Central memory CD8-positive, alpha-beta T cell (primary cell): ENCODE results near the gene CTNND1.
"Not testable (repeated sequence)": the region's sequence is repeated elsewhere in the genome, so short reads cannot be mapped to it uniquely, and the experiment has no call there.

ENCODE experiments used
- ATAC-seq: fragments of 150-1000 bp; cut with Tn5 transposase; replicated peaks from 2 replicates; pipeline ENCODE4 v1.10.0; 2022; ENCODE audit warnings: mild to moderate bottlenecking, moderate FRiP score, moderate number of reproducible peaks; ENCODE audit not compliant: poor library complexity, severe bottlenecking; ENCODE audit errors: extremely low read depth
- DNase-seq, 2 donors: peaks; one replicate each; pipeline ENCODE4 v3.0.0; 2021; ENCODE audit warnings: low spot score in 2 of 2
- H3K27ac Mint-ChIP-seq: one replicate; pipeline ENCODE4 v1.8.0; 2022; ENCODE audit warnings: low read depth, mild to moderate bottlenecking, moderate library complexity, mixed read lengths
- H3K27me3 Mint-ChIP-seq: one replicate; pipeline ENCODE4 v1.8.0; 2022; ENCODE audit warnings: mixed read lengths
- H3K36me3 Mint-ChIP-seq: one replicate; pipeline ENCODE4 v1.8.0; 2022; ENCODE audit warnings: mild to moderate bottlenecking, moderate library complexity, mixed read lengths; ENCODE audit not compliant: insufficient read depth
- H3K4me1 Mint-ChIP-seq: one replicate; pipeline ENCODE4 v1.8.0; 2022; ENCODE audit warnings: mixed read lengths
- H3K4me3 Mint-ChIP-seq: one replicate; pipeline ENCODE4 v1.8.0; 2022; ENCODE audit warnings: mild to moderate bottlenecking, moderate library complexity, mixed read lengths
- H3K9me3 Mint-ChIP-seq: one replicate; pipeline ENCODE4 v1.8.0; 2022; ENCODE audit warnings: mixed read lengths

The CTNND1 gene

GRCh38 chr11:57804466-57804865 lies 42.9 kb downstream of the CTNND1 start:
- H3K4me1 Mint-ChIP-seq = peaks cover 9% of the 10 kb centered on the region
- H3K9me3 Mint-ChIP-seq = no peaks in the 10 kb centered on the region
- H3K36me3 Mint-ChIP-seq = peaks cover 17% of the 10 kb centered on the region
- H3K4me3 Mint-ChIP-seq = no peak overlapping the region
- ATAC-seq = no peak
- no peak for DNase-seq
- no peaks in the 10 kb centered on the region for H3K27me3 Mint-ChIP-seq
- no peak overlapping the region for H3K27ac Mint-ChIP-seq

- no peaks in the 10 kb centered on the region for H3K9me3 Mint-ChIP-seq
- peaks cover 21% of the 10 kb centered on the region for H3K36me3 Mint-ChIP-seq
- H3K4me1 Mint-ChIP-seq = peaks cover 4% of the 10 kb centered on the region
- DNase-seq = no peak
- ATAC-seq = no peak
- H3K27me3 Mint-ChIP-seq = no peaks in the 10 kb centered on the region
- H3K27ac Mint-ChIP-seq = no peak overlapping the region
- no peak overlapping the region for H3K4me3 Mint-ChIP-seq
Observed at GRCh38 chr11:57805780-57806179, 44.2 kb downstream of the CTNND1 start.

- Mint-ChIP-seq H3K36me3 (peaks cover 25% of the 10 kb centered on the region), H3K4me3 (no peak overlapping the region), H3K27me3 (no peaks in the 10 kb centered on the region), H3K27ac (no peak overlapping the region), H3K4me1 (no peaks in the 10 kb centered on the region), H3K9me3 (no peaks in the 10 kb centered on the region)
- no peak for DNase-seq
- ATAC-seq = no peak
Observed at GRCh38 chr11:57812634-57813033, 51.0 kb downstream of the CTNND1 start.

- ATAC-seq (no peak), DNase-seq (no peak)
- Mint-ChIP-seq H3K4me1 (no peaks in the 10 kb centered on the region), H3K36me3 (peaks cover 16% of the 10 kb centered on the region), H3K9me3 (no peaks in the 10 kb centered on the region), H3K27ac (no peak overlapping the region), H3K4me3 (no peak overlapping the region), H3K27me3 (no peaks in the 10 kb centered on the region)
Observed at GRCh38 chr11:57815476-57815875, 53.9 kb downstream of the CTNND1 start.

DNA sequence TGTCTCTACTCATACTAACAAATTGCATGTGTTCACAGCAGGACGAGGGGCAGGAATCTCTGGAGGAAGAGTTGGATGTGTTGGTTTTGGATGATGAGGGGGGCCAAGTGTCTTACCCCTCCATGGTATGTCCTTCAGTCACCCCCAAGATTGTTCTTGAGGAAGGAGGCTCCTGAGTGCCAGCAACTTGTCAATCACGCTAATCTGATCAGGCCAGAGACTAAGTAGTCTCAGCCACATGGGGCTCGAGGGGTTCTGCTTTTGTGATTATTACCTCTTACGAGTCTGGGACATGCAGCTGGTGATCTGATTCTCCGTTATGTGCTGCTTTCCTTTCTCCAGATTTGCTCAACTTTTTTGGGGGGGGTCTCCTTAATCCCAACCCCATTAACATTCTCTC lies 54.3 kb downstream of the CTNND1 start:
- Mint-ChIP-seq H3K9me3 (no peaks in the 10 kb centered on the region), H3K4me3 (no peak overlapping the region), H3K27me3 (no peaks in the 10 kb centered on the region), H3K36me3 (peaks cover 13% of the 10 kb centered on the region), H3K27ac (no peak overlapping the region), H3K4me1 (no peaks in the 10 kb centered on the region)
- DNase-seq = no peak
- no peak for ATAC-seq

- peaks cover 9% of the 10 kb centered on the region for H3K36me3 Mint-ChIP-seq
- no peak overlapping the region for H3K27ac Mint-ChIP-seq
- H3K9me3 Mint-ChIP-seq = no peaks in the 10 kb centered on the region
- H3K4me3 Mint-ChIP-seq = no peak overlapping the region
- no peaks in the 10 kb centered on the region for H3K4me1 Mint-ChIP-seq
- ATAC-seq (no peak), DNase-seq (no peak)
- no peaks in the 10 kb centered on the region for H3K27me3 Mint-ChIP-seq
Observed at GRCh38 chr11:57818812-57819211, 57.2 kb downstream of the CTNND1 start.

GRCh38 chr11:57819252-57819979 lies 57.8 kb downstream of the CTNND1 start:
- no peaks in the 10 kb centered on the region for H3K9me3 Mint-ChIP-seq
- H3K4me3 Mint-ChIP-seq = no peak overlapping the region
- H3K27me3 Mint-ChIP-seq = no peaks in the 10 kb centered on the region
- H3K4me1 Mint-ChIP-seq = no peaks in the 10 kb centered on the region
- no peak overlapping the region for H3K27ac Mint-ChIP-seq
- no peak for DNase-seq
- H3K36me3 Mint-ChIP-seq = peaks cover 9% of the 10 kb centered on the region
- ATAC-seq = no peak

DNA sequence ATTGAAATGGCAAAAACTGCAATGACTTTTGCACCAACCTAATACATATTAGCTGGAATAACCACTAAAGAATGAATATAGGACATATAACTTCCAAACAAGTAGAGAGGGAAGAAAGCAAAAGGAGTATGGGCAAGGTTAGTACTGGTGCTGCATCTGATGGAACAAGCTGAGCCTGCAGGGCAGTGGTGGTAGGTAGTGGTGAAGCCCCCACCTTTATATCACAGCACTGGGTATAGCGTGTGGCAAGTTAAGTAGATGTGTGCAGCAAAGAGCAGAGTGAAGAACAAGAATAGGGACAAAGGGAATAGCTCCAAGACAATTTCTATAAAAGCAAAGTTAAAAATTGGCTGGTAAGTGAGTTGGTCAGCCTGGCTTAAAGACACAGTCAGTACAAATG lies 62.3 kb downstream of the CTNND1 start:
- no peak for ATAC-seq
- Mint-ChIP-seq H3K27me3 (peaks cover 18% of the 10 kb centered on the region), H3K9me3 (no peaks in the 10 kb centered on the region), H3K4me1 (no peaks in the 10 kb centered on the region), H3K4me3 (no peak overlapping the region), H3K27ac (no peak overlapping the region), H3K36me3 (no peaks in the 10 kb centered on the region)
- DNase-seq = no peak

DNA sequence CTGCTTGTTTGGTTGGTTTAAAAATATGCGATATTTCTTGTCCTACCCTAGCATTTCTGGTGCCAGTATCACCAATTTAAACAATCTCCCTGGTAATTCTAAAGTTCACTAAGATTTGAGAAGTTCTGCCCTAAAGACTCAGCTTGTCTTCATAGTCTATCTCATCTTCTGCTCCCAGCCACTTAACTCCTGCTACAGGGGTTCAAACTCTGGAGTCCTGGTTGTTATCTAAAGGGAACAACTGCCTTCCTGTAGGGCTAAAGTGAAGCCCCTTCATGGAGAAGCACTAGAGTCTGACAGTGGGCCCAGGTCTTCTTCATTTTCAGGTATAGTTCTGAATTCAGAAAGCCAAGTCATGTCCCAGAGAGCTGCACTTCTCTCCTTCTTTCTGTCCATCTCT lies 73.2 kb downstream of the CTNND1 start:
- Mint-ChIP-seq H3K9me3 (no peaks in the 10 kb centered on the region), H3K27me3 (peaks cover 61% of the 10 kb centered on the region), H3K4me1 (no peaks in the 10 kb centered on the region), H3K27ac (no peak overlapping the region), H3K4me3 (no peak overlapping the region), H3K36me3 (no peaks in the 10 kb centered on the region)
- ATAC-seq (no peak), DNase-seq (no peak)

- H3K36me3 Mint-ChIP-seq, H3K4me3 Mint-ChIP-seq, ATAC-seq, H3K9me3 Mint-ChIP-seq, H3K27ac Mint-ChIP-seq, H3K4me1 Mint-ChIP-seq, DNase-seq: not testable (repeated sequence)
- H3K27me3 Mint-ChIP-seq = peaks cover 33% of the 10 kb centered on the region
Observed at GRCh38 chr11:57838609-57839008, 77.0 kb downstream of the CTNND1 start.

GRCh38 chr11:57842873-57843272 lies 81.3 kb downstream of the CTNND1 start:
- no peak for DNase-seq
- Mint-ChIP-seq H3K36me3 (no peaks in the 10 kb centered on the region), H3K9me3 (no peaks in the 10 kb centered on the region), H3K4me3 (no peak overlapping the region), H3K4me1 (no peaks in the 10 kb centered on the region), H3K27ac (no peak overlapping the region), H3K27me3 (no peaks in the 10 kb centered on the region)
- no peak for ATAC-seq

DNA sequence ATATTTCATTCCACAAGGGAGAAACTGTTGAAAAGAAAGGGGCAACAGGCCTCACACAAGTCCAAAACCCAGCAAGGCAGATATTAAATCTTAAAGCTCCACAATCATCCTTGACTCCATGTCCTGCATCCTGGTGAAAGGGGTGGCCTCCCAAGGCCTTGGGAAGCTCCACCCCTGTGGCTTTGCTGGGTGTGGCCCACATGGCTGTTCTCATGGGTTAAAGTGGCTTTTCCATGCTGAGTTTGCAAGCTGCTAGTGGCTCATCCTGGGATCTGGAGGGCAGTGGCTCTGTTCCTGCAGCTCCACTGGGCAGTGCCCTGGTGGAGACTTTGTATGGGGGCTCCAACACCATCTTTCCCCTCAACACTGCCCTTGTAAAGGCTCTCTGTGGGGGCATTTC lies 106.4 kb downstream of the CTNND1 start:
- no peak for DNase-seq
- H3K4me3 Mint-ChIP-seq = no peak overlapping the region
- H3K9me3 Mint-ChIP-seq = no peaks in the 10 kb centered on the region
- no peaks in the 10 kb centered on the region for H3K4me1 Mint-ChIP-seq
- H3K27me3 Mint-ChIP-seq = peaks cover 17% of the 10 kb centered on the region
- ATAC-seq = no peak
- H3K36me3 Mint-ChIP-seq = no peaks in the 10 kb centered on the region
- H3K27ac Mint-ChIP-seq = no peak overlapping the region

DNA sequence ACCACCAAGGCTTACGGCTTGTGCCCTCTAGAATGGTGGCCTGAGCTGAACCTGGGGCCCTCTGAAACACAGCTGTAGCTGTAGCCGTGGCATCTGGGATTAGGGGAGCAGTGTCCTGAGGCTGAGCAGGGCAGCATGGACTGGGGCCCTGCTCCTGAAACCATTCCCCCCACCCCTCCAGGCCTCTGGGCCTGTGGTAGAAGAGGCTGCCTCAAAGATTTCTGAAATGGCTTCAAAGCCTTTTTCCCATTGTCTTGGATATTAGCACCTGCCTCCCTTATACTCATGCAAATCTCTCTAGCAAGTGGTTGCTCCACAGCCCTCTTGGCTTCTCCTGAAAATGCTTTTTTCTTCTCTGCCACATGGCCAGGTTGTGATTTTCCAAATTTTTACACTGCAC lies 106.9 kb downstream of the CTNND1 start:
- Mint-ChIP-seq H3K4me3 (no peak overlapping the region), H3K27ac (no peak overlapping the region)
- no peak for DNase-seq

More for the DNA sequence above, 106.9 kb downstream of the CTNND1 start:
- Mint-ChIP-seq H3K9me3 (no peaks in the 10 kb centered on the region), H3K36me3 (no peaks in the 10 kb centered on the region), H3K27me3 (peaks cover 21% of the 10 kb centered on the region), H3K4me1 (no peaks in the 10 kb centered on the region)
- no peak for ATAC-seq
